Testis (tissue), 2 donors: Measurements from ENCODE around the gene CFAP46.

Experiments
- POLR2A ChIP-seq: fragments of 450-650 bp; IDR thresholded peaks from one replicate; pipeline ENCODE4 v1.6.1; 2017; ENCODE audit warnings: antibody characterized with exemption, mild to moderate bottlenecking, moderate library complexity
- TF ChIP-seq, protein P1 (sequence below), 3 experiments: fragments of 450-650 bp in 2 of 3; fragments of 200-600 bp in 1 of 3; sonication (generic) in 1 of 3; IDR thresholded peaks; one replicate each; pipeline ENCODE4 v1.5.1; 2016 to 2019; ENCODE audit warnings: antibody characterized with exemption in 3 of 3, mild to moderate bottlenecking in 2 of 3, moderate library complexity in 1 of 3

DNA sequence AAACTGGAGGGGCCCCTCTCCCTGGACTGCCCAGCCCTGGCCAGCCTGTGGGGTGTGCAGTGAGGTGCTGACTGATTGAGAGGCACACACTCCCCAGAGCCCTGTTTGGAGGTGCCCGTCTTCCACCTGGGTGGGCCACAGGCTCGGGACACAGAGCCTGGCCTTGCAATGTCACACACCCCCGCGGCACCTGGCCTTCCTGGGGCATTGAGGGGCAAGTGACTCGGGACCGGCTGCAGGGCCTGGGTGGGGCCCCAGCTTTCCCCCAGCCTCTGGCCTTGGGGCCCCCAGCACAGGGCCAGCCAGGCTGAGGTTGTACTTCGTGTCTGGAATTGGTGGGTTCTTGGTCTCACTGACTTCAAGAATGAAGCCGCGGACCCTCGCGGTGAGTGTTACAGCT is 142.5 kb downstream of the CFAP46 start:
- TF ChIP-seq, protein P1, sequence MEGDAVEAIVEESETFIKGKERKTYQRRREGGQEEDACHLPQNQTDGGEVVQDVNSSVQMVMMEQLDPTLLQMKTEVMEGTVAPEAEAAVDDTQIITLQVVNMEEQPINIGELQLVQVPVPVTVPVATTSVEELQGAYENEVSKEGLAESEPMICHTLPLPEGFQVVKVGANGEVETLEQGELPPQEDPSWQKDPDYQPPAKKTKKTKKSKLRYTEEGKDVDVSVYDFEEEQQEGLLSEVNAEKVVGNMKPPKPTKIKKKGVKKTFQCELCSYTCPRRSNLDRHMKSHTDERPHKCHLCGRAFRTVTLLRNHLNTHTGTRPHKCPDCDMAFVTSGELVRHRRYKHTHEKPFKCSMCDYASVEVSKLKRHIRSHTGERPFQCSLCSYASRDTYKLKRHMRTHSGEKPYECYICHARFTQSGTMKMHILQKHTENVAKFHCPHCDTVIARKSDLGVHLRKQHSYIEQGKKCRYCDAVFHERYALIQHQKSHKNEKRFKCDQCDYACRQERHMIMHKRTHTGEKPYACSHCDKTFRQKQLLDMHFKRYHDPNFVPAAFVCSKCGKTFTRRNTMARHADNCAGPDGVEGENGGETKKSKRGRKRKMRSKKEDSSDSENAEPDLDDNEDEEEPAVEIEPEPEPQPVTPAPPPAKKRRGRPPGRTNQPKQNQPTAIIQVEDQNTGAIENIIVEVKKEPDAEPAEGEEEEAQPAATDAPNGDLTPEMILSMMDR (IDR thresholded peaks at IDR 0.05): no peak
- TF ChIP-seq POLR2A: no peak
